Activated T-cell treated with anti-CD3 and anti-CD28 coated beads for 24 hours (primary cell): ENCODE data around the gene JDP2.

Source experiments
- DNase-seq: peaks from one replicate; pipeline ENCODE4 v3.0.0-alpha.2; 2020; ENCODE audit warnings: low read depth

The JDP2 gene

DNA sequence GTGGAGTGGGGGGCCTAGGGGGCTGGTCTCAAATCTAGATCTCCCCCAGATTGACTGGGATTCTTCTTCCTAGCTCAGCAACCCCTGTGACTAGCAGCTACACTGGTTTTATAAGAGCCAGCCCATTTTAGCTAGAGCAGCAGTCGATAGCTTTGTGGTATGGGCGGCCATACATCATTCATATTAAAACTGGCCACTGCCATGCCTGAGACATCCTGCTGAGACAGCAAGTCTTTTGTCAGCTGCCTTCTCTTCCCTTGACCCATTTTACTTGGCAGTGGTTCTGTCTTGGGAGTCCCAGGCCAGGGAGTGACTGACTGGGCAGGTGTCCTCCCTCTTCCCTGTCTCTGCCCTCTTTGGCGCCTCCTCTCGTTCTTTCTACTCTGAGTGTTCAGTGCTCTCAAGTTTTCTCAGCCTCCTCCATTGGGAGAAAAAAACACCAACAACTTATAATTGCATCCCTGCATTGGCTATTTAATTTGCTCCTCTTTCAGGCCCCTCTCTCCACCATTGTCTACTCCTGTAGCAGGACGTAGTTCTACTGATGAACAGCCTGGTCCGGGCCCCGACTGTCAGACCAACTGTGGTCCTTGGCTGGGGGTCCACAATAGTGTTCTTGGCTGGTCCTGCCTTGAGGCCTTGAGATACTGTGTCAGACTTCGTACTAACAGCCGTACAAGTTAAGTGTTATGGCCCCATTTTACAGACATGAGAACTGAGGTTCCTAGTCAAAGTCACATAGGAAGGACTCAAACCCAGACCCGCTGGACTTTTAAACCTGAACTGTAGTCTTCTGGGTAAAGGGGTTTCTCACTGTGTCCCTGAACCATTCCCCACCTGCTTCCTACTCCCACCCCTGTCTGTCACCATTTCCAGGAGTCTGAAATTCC is 18.3 kb upstream of the JDP2 start:
- no peak for DNase-seq

DNA sequence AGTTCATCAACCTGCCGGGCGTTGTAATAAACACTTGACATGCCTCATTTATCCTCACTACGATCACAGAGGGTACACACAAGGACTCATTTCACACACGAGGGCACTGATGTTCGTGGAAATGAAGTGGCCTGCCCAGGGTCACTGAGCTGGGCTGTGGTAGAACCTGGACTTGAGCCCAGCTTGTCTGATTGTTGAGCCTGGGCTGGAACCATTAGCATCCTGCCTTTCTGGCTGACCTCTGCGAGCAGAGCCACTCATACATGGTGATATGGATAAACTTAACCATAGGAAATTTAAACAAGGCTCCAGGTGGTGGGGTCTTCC is 16.6 kb upstream of the JDP2 start:
- no peak for DNase-seq

- DNase-seq = no peak
Measured at GRCh38 chr14:75413013-75413412, 14.8 kb upstream of the JDP2 start.

DNA sequence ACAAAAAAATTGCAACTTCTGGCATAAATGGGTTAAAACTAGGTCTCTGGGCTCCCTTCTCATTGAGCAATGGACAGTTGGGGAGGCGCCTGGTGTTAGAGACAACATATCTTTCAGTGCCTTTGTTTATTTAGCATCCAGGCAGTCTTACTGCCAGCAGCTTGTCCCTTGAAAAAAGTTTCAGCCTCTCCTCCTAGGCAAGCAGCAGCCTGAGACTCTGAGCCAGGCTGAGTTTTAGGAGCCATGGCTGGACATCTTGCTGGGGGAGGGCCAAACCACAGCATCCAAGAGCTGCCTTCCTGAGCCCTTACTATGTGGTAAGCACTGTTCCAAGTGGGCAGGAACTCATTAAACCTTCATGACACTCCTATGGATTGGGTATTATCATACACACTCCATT is 10.1 kb upstream of the JDP2 start:
- no peak for DNase-seq

DNA sequence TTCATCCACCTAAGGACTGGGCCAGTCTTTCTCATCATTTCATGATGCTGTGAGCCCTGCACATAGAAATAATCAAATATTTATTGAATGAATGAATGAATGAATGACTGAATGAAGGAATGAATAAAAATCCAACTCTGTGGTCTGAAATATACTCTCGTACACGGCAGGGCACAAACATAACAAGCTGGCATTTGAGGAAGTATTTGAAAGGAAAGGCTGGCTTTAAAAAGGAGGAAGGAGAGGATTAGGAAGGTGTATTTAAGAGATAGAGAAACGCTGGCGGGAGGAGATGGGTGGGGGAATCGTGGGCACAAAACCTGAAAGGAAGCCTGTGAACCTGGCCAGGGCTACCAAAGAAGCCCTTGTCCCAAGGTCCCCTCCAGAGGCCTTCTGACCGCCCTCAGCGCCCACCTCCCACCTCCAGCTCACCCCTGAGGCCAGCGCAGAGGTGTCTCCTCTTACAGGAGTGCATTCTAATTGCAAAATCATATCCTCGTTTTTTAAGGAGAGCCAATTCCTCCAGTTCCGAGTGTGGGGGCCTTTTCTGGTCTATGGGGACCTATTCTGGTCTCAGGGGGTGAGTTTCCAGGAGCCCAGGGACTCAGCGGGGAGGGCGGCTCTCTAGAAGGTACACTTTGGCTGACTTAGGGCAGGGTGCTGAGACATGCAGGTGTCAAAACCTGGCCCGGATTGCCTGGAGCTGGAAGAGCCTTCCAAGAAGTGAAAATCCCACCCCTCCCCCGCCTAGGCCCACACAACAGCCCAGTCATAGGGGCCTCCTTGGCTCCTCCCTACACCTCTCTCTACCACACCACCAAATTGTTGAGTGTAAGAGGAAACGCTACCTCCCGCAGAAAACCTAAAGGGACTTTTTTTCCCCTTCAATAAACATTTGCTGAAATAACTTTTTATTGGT is 8.7 kb upstream of the JDP2 start:
- peak; percentile 43 for DNase-seq

DNA sequence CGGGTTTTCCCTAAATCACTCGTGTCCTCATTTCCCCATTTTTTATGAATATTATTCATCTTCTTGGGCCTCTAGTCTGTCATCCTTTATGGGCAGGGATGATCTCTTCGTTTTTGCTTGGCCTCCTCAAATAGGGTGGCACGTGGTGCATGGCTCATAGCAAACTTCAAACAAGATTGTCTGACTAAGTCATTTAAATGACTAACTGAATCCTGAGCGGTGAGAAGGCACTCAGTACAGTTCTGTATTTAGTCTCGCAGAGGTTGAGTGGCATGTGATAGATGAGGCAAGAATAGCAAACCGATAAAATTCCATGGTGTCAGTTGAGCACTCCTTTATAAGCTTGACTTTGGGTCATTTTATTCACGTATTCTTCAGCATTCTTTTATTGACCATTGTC is 5.7 kb upstream of the JDP2 start:
- DNase-seq = no peak

DNA sequence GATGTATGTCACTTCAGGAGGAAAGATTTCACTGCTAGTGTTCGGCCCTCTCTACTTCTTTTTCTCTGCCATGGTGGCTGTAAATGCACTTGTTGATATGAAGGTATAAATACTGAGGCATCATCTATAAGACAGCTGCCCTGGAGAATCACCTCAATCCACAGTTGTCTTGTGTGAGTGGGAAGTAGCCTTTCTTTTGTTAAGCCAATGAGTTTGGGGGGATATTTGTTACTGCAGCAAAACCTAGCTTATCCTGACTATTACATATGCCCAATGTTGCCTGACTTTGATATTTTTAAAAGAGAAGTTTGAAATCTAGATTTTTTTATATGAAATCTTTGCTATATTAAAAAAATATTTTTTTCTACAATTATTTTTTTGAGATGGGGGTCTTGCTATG is 3.3 kb upstream of the JDP2 start:
- DNase-seq = no peak

DNA sequence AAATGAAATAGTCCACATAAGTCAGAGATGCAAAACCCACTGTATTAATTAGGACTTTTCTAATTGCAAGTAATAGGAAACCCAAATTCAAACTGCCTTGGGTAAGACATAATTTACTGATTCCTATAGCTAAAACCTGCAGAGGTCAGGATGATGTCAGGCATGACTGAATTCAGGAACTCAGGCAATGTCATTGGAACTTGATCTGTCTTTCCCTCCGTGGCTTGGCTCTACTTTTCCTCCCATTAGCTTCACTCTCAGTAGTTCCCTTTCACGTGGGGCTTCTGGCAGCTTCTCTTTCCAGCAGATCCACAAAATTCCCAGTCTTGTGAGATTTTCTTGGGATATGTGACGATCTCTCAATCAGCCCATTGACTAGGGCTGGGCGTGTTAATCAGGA is 2.4 kb upstream of the JDP2 start:
- no peak for DNase-seq

- no peak for DNase-seq
Measured at GRCh38 chr14:75426332-75427125, 1.3 kb upstream of the JDP2 start.

DNA sequence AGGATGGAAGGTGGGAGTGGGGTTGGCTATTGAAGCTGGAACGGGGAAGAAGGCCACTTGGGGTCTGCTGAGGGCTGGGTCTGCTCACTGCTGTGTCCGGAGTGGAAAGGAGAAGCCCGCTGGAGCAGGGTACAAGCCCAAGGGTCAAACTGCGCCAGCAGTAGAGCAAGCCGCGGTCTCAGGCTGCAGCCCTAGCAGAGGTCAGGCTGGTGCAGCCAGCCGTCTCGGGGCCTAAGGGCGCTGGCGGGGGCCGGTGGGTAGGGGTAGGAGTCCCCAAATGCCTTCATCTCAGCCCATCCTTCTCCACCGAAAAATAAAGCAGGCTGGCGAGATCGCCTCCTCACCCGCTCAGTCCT is 718 bp upstream of the JDP2 start:
- no peak for DNase-seq

DNA sequence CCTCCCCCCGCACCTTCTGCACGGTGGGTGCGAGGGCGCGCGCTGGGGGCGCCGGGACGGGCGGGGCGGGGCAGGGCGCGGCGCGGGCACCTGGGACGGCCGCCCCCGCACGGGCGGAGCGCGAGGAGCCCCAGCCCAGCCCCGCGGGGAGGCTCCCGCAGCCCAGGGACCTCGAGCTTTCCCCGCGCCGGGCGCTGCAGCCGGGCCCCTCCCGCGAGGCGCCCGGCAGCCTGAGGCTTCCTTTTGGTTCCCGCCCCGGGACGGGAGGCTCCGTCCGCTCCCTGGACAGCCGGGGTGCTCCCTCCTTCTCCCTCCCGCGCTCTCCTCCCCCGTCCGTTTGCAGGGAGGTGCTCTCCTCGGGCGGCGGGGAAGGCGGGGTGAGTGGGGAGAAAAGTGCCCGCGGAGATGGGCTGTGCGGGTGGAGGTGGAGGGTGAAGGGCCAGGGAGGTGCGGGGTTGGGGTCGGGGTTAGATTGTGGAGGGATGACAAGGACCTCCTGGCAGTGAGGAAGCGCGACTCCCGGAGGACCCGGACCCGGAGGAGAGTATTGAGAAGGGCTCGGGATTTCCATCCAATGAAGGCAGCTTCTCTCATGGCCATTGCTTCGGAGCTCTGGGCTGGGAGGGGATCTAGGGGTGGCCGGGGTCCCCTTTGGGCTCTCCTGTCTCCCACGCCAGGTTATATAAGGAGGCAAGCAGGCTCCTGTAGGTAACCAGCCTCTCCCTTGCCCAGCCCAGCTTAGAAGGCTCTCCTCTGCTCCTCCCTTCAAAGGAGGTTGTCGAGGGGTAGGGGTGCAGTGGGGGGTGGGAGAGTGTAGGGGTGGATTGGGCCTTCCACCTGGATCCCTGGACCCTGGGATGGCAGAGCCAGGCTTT is 645 bp downstream of the JDP2 start:
- no peak for DNase-seq

DNA sequence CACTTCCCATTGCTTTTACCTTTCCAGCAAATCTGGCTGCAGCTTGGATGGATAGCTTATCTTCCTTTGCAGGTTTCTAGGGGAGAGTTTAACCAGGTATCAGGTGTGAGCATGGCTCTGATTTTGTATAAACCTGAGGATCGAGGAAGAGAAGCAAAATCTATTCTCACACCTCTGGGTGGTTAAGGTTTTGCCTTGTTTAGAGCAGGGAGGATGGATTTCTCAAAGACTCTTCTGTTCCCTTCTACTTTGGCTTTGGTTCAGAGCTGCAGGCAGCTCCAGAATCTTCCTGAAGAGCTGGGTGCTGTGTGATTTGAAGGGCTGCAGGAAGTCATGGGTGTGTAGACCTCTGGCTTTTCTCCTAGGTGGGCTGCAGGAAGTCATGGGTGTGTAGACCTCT is 1.7 kb downstream of the JDP2 start:
- DNase-seq = no peak

- no peak for DNase-seq
Measured at GRCh38 chr14:75430116-75430515, 2.3 kb downstream of the JDP2 start.

DNA sequence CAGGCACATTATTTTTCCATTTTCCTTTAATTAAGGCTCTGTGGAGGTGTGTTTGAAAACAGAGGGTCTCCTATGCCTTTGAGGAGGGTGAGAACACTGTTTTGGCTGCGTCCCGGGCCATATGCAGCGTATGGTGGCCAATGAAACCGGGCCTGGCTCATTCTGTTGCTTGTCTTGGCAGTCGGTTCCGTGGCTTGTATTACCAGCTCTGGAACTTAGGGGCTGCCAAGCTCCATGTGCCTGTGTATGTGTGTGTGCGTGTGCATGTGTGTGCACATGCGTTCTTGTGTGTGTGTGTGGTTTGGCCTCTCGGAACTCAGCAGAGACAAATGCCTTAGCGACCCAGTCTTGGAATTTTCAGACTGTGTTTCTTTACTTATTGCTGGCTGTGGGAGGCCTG is 2.7 kb downstream of the JDP2 start:
- DNase-seq = no peak

DNA sequence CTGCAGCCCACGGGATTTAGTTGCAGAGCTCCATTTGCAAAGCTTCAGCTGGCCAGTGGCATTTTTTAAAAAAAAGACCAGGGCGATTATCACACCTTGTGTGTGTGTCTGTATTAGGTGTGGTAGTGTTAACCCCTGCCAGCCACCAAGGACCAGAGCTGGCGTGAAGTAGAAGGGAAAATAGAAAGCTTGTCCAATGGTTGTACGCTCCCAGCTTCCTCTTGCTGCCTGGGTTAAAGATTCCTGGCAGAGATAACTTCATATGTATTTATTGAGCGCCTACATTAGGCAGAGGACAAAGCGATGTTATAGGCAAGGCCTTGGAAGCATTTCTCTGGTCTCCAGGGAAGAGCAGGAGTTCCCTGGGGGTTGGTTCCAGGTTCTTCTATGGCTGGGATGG is 3.2 kb downstream of the JDP2 start:
- no peak for DNase-seq

- no peak for DNase-seq
Measured at GRCh38 chr14:75431827-75432226, 4.0 kb downstream of the JDP2 start.

- DNase-seq = no peak
Measured at GRCh38 chr14:75432411-75432810, 4.6 kb downstream of the JDP2 start.

DNA sequence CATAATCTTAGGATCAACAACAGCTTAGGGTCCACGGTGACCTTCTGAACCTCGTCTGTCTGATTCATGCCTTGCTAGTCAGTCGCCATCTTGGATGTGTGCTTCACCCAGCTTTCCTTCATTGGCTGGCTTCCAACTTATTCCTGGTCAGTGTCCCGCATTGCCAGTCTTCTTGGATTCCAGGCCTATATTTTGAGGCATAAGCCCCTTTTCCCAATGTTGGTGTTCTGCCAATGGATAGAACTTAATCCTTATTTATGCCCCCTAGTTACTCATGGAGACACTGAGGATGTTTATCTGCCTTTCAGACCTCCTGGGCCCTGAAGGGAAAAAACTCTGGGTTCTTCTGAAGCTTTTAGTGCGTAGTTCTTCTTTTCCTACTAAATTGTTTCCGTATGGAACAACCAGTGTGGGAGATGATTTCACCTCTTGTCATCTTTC is 5.8 kb downstream of the JDP2 start:
- no peak for DNase-seq

DNA sequence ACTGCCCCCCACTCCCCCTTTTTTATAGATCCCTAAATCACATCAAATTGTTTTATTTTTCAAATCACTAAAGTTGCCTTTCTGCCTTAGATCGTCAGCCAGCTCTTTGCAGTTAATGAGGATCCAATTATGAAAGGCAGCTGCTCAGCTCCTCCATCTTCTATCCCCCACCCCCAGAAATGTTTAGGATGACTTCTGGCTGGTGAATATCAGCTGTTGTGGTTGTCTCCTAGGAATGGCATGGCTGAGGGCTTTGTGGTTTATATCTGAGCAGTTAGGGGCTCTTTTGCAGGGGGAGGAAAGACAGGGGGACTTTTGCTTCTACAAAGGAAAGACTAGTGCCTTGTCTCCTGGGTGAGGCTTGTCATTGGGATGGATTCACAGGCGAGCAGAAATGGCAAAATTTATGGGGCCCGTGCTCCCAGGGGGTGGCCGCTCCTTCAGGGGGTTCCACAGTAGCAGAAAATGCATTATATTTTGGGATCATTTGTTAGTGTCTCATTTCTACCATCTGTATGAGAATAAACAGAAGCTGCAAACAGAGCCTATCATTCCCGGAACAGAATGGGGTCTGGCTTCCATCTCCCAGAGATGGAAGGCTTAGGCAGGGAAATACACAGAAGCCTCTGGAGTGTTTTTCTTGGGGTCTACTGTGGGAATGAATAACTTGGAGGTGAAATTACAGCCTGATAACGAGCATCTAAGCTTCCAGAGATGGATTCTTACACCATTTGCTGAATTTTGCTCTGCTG is 6.5 kb downstream of the JDP2 start:
- no peak for DNase-seq

GRCh38 chr14:75434890-75435248 is 7.0 kb downstream of the JDP2 start:
- no peak for DNase-seq

GRCh38 chr14:75435473-75435872 is 7.7 kb downstream of the JDP2 start:
- DNase-seq = no peak
